BLaER1 treated with 17β-estradiol and CSF1 and Interleukin-3, amounts not matched to agents 10 nM and 100 nM (cell line): Measurements from ENCODE around the gene LDLRAD2.
"Not testable (repeated sequence)": the region's sequence is repeated elsewhere in the genome, so short reads cannot be mapped to it uniquely, and the experiment has no call there.

ENCODE experiments used
- H3K27ac ChIP-seq, 11 experiments: shearing (Covaris generic); formaldehyde crosslinking; 2 replicates each; pipeline ENCODE4 v1.8.1; 2022
- H3K27me3 ChIP-seq, 11 experiments: shearing (Covaris generic); formaldehyde crosslinking; 2 replicates each; pipeline ENCODE4 v1.8.1; 2022
- H3K36me3 ChIP-seq, 11 experiments: shearing (Covaris generic); formaldehyde crosslinking; 2 replicates each; pipeline ENCODE4 v1.8.1; 2022
- H3K4me1 ChIP-seq, 10 experiments: shearing (Covaris generic); formaldehyde crosslinking; 2 replicates each; pipeline ENCODE4 v1.8.1; 2022
- H3K4me2 ChIP-seq, 11 experiments: shearing (Covaris generic); formaldehyde crosslinking; 2 replicates each; pipeline ENCODE4 v1.8.1; 2022
- H3K4me3 ChIP-seq, 10 experiments: shearing (Covaris generic); formaldehyde crosslinking; 2 replicates each; pipeline ENCODE4 v1.8.1; 2022
- H3K9ac ChIP-seq, 11 experiments: shearing (Covaris generic); formaldehyde crosslinking; 2 replicates each; pipeline ENCODE4 v1.8.1; 2022
- H3K9me3 ChIP-seq, 11 experiments: shearing (Covaris generic); formaldehyde crosslinking; replicated peaks in 1 of 11; 2 replicates each; pipeline ENCODE4 v1.8.1; 2022
- H4K20me1 ChIP-seq, 11 experiments: shearing (Covaris generic); formaldehyde crosslinking; 2 replicates each; pipeline ENCODE4 v1.8.1; 2022
- Cebpa-rat ChIP-seq, 11 experiments: shearing (Covaris generic); IDR thresholded peaks; 2 replicates each; pipeline ENCODE4 v1.8.1; 2022

Gene LDLRAD2

DNA sequence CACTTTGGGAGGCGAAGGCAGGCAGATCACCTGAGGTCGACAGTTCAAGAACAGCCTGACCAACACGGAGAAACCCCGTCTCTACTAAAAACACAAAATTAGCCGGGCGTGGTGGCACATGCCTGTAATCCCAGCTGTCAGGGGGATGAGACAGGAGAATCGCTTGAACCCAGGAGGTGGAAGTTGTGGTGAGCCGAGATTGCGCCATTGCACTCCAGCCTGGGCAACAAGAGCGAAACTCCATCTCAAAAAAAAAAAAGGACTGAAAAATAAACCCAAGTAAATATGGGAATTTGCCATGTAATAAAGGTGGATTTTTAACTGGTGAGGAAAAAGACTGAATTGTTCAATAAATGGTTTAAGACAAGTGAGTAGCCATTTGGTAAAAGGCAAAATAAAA lies 40.4 kb upstream of the LDLRAD2 start:
- Histone ChIP-seq H3K9ac (peak overlapping the region in 5 of 11 experiments; percentile 1 to 53 (median 33); a peak in 6 of 22 replicates), H3K4me2 (peak overlapping the region in 10 of 11 experiments; percentile 38 to 93 (median 74); a peak in 18 of 22 replicates), H4K20me1 (peaks cover 0 to 95% (median 27%) of the 10 kb centered on the region in 11 experiments; a peak in 14 of 22 replicates), H3K4me3 (peak overlapping the region in 1 of 10 experiments; percentile 15; a peak in 1 of 20 replicates), H3K4me1 (peaks cover 41 to 99% (median 96%) of the 10 kb centered on the region in 10 experiments), H3K27ac (peak overlapping the region in 9 of 11 experiments; percentile 34 to 91 (median 70); a peak in 16 of 22 replicates), H3K36me3 (peaks cover 0 to 60% (median 26%) of the 10 kb centered on the region in 11 experiments; a peak in 17 of 22 replicates)
- peak in 8 of 11 experiments; percentile 22 to 70 (median 60); a peak in 9 of 22 replicates for TF ChIP-seq Cebpa-rat (IDR thresholded peaks at IDR 0.05)
- not testable (repeated sequence) for H3K27me3 ChIP-seq, H3K9me3 ChIP-seq

DNA sequence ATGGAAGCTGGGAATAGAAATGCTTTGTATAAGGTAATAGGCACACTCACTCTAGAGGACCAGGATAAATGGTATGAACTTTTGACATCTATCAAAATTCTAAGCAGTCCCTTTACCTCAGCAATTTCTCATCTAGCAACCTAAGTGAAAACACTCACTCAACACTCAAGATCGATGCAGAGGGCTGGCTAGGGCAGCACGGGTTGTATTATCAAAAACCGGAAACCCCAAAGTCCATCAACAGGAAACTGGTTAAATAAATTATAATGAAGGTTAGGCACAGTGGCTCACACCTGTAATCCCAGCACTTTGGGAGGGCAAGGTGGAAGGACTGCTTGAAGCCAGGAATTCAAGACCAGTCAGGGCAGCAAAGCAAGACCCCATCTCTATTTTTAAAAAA lies 38.5 kb upstream of the LDLRAD2 start:
- no peaks in the 10 kb centered on the region for H3K27me3 ChIP-seq
- peaks cover 0 to 78% (median 34%) of the 10 kb centered on the region in 11 experiments; a peak in 17 of 22 replicates for H3K36me3 ChIP-seq
- H3K4me2 ChIP-seq, result peak overlapping the region; percentile 36 to 93 (median 63); a peak in 20 of 22 replicates
- peaks cover 36 to 99% (median 85%) of the 10 kb centered on the region in 10 experiments for H3K4me1 ChIP-seq
- no peak for TF ChIP-seq Cebpa-rat (IDR thresholded peaks at IDR 0.05)
- peaks cover 0 to 96% (median 41%) of the 10 kb centered on the region in 11 experiments; a peak in 14 of 22 replicates for H4K20me1 ChIP-seq
- H3K4me3 ChIP-seq, result no peak overlapping the region
- peak overlapping the region; percentile 12 to 91 (median 59); a peak in 16 of 22 replicates for H3K27ac ChIP-seq
- H3K9me3 ChIP-seq, result peaks cover 0 to 25% (median 16%) of the 10 kb centered on the region in 11 experiments; a peak in 18 of 22 replicates
- H3K9ac ChIP-seq, result peak overlapping the region in 9 of 11 experiments; percentile 3 to 64 (median 26); a peak in 8 of 22 replicates

- Histone ChIP-seq H3K4me2 (peak overlapping the region; percentile 21 to 92 (median 59); a peak in 21 of 22 replicates), H4K20me1 (peaks cover 0 to 95% (median 45%) of the 10 kb centered on the region in 11 experiments; a peak in 14 of 22 replicates)
- TF ChIP-seq Cebpa-rat (IDR thresholded peaks at IDR 0.05), result no peak; a peak in 1 of 22 replicates
Observed at GRCh38 chr1:21774835-21775549, 37.1 kb upstream of the LDLRAD2 start.

GRCh38 chr1:21775550-21775914 lies 36.5 kb upstream of the LDLRAD2 start:
- Histone ChIP-seq H3K27me3 (no peaks in the 10 kb centered on the region), H3K36me3 (peaks cover 0 to 67% (median 23%) of the 10 kb centered on the region in 11 experiments; a peak in 14 of 22 replicates), H3K4me1 (peaks cover 46 to 99% (median 78%) of the 10 kb centered on the region in 10 experiments), H3K27ac (peak overlapping the region; percentile 14 to 91 (median 59); a peak in 19 of 22 replicates), H3K4me3 (no peak overlapping the region), H3K9me3 (peaks cover 0 to 32% (median 21%) of the 10 kb centered on the region in 11 experiments; a peak in 18 of 22 replicates), H3K9ac (peak overlapping the region in 7 of 11 experiments; percentile 18 to 51 (median 28); a peak in 6 of 22 replicates), H3K4me2 (peak overlapping the region; percentile 21 to 92 (median 59); a peak in 21 of 22 replicates), H4K20me1 (peaks cover 0 to 96% (median 48%) of the 10 kb centered on the region in 11 experiments; a peak in 14 of 22 replicates)
- TF ChIP-seq Cebpa-rat (IDR thresholded peaks at IDR 0.05), result no peak

More at GRCh38 chr1:21774835-21775549, 37.1 kb upstream of the LDLRAD2 start:
- Histone ChIP-seq H3K27me3 (no peaks in the 10 kb centered on the region), H3K4me3 (no peak overlapping the region), H3K4me1 (peaks cover 40 to 99% (median 77%) of the 10 kb centered on the region in 10 experiments), H3K36me3 (peaks cover 0 to 73% (median 26%) of the 10 kb centered on the region in 11 experiments; a peak in 15 of 22 replicates), H3K9ac (peak overlapping the region in 6 of 11 experiments; percentile 18 to 51 (median 26); a peak in 5 of 22 replicates), H3K27ac (peak overlapping the region in 10 of 11 experiments; percentile 26 to 91 (median 59); a peak in 18 of 22 replicates), H3K9me3 (peaks cover 0 to 32% (median 21%) of the 10 kb centered on the region in 11 experiments; a peak in 18 of 22 replicates)

GRCh38 chr1:21775985-21776562 lies 36.0 kb upstream of the LDLRAD2 start:
- Histone ChIP-seq H3K36me3 (peaks cover 0 to 62% (median 18%) of the 10 kb centered on the region in 11 experiments; a peak in 14 of 22 replicates), H3K4me3 (no peak overlapping the region), H3K4me2 (peak overlapping the region; percentile 21 to 92 (median 59); a peak in 18 of 22 replicates), H3K4me1 (peaks cover 51 to 99% (median 78%) of the 10 kb centered on the region in 10 experiments), H3K9ac (peak overlapping the region in 7 of 11 experiments; percentile 9 to 51 (median 29); a peak in 7 of 22 replicates), H3K27me3 (no peaks in the 10 kb centered on the region), H4K20me1 (peaks cover 0 to 92% (median 48%) of the 10 kb centered on the region in 11 experiments; a peak in 14 of 22 replicates), H3K9me3 (peaks cover 0 to 32% (median 21%) of the 10 kb centered on the region in 11 experiments; a peak in 18 of 22 replicates), H3K27ac (peak overlapping the region; percentile 14 to 91 (median 59); a peak in 20 of 22 replicates)
- no peak for TF ChIP-seq Cebpa-rat (IDR thresholded peaks at IDR 0.05)

DNA sequence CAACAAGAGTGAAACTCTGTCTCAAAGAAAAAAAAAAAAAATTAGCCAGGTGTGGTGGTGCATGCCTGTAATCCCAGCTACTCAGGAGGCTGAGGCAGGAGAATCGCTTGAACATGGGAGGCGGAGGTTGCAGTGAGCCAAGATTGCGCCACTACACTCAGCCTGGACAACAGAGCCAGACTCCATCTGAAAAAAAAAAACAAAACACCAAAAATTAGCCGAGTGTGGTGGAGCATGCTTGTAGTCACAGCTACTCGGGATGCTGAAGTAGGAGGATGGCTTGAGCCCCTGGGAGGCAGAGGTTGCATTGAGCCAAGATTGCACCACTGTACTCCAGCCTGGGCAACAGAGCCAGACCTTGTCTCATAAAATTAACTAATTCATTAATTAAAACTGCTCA lies 35.1 kb upstream of the LDLRAD2 start:
- H3K4me2 ChIP-seq, result peak overlapping the region in 6 of 11 experiments; percentile 57 to 92 (median 67); a peak in 9 of 22 replicates
- peaks cover 0 to 32% (median 21%) of the 10 kb centered on the region in 11 experiments; a peak in 18 of 22 replicates for H3K9me3 ChIP-seq
- peaks cover 0 to 61% (median 17%) of the 10 kb centered on the region in 11 experiments; a peak in 14 of 22 replicates for H3K36me3 ChIP-seq
- H3K27ac ChIP-seq, result peak overlapping the region in 4 of 11 experiments; percentile 7 to 91 (median 65); a peak in 4 of 22 replicates
- not testable (repeated sequence) for H3K27me3 ChIP-seq, H3K4me3 ChIP-seq, H3K9ac ChIP-seq
- peaks cover 0 to 96% (median 54%) of the 10 kb centered on the region in 11 experiments; a peak in 14 of 22 replicates for H4K20me1 ChIP-seq
- H3K4me1 ChIP-seq, result peaks cover 57 to 95% (median 75%) of the 10 kb centered on the region in 10 experiments

GRCh38 chr1:21778405-21778727 lies 33.7 kb upstream of the LDLRAD2 start:
- Histone ChIP-seq H4K20me1 (peaks cover 0 to 88% (median 49%) of the 10 kb centered on the region in 11 experiments; a peak in 14 of 22 replicates), H3K4me1 (peaks cover 48 to 81% (median 61%) of the 10 kb centered on the region in 10 experiments), H3K4me2 (peak overlapping the region in 3 of 11 experiments; percentile 32 to 96 (median 92); a peak in 4 of 22 replicates), H3K27me3 (no peaks in the 10 kb centered on the region), H3K27ac (peak overlapping the region in 3 of 11 experiments; percentile 14 to 30 (median 25); a peak in 5 of 22 replicates), H3K36me3 (peaks cover 0 to 50% (median 17%) of the 10 kb centered on the region in 11 experiments; a peak in 14 of 22 replicates), H3K9ac (0 out of 22 replicates have a peak overlapping the region, but pooled peaks of 1 of the 11 experiments have one; percentile 6), H3K4me3 (0 out of 20 replicates have a peak overlapping the region, but pooled peaks of 1 of the 10 experiments have one; percentile 5), H3K9me3 (peaks cover 0 to 24% (median 16%) of the 10 kb centered on the region in 11 experiments; a peak in 17 of 22 replicates)
- TF ChIP-seq Cebpa-rat (IDR thresholded peaks at IDR 0.05), result no peak
